Smooth muscle cell (in vitro differentiated cells): ENCODE measurements around the gene BCAS1. TPM values are rescaled to one million over a fixed set of nuclear protein-coding genes. Genes with fewer than 3 reads are reported as not detected.
A peak's percentile ranks its signal among the peaks of the same experiment; 100 is the strongest.

Source experiments
- DNase-seq: peaks from one replicate; lab custom pipeline; 2025; ENCODE audit not compliant: unreplicated experiment; lab: John Stamatoyannopoulos, UW
- H2AFZ ChIP-seq: fragments of 200-600 bp; sonication (generic); 2 replicates; pipeline ENCODE4 v1.6.0; 2016; ENCODE audit warnings: antibody characterized with exemption, low read depth, mild to moderate bottlenecking
- H3F3A ChIP-seq: fragments of 200-600 bp; sonication (generic); 2 replicates; pipeline ENCODE4 v1.6.0; 2017; ENCODE audit warnings: antibody characterized with exemption, low read depth
- H3K27ac ChIP-seq: fragments of 200-600 bp; sonication (generic); 2 replicates; pipeline ENCODE4 v1.5.1; 2016; ENCODE audit warnings: low read depth, mild to moderate bottlenecking
- H3K27me3 ChIP-seq: fragments of 200-600 bp; sonication (generic); 2 replicates; pipeline ENCODE4 v1.6.1; 2016; ENCODE audit warnings: low read depth, mild to moderate bottlenecking
- H3K36me3 ChIP-seq: fragments of 200-600 bp; sonication (generic); 2 replicates; pipeline ENCODE4 v1.5.1; 2016; ENCODE audit warnings: low read depth
- H3K4me1 ChIP-seq: fragments of 200-600 bp; sonication (generic); 2 replicates; pipeline ENCODE4 v1.5.1; 2016; ENCODE audit warnings: low read depth
- H3K4me2 ChIP-seq: fragments of 200-600 bp; sonication (generic); 2 replicates; pipeline ENCODE4 v1.6.0; 2016; ENCODE audit warnings: mild to moderate bottlenecking
- H3K4me3 ChIP-seq: fragments of 200-600 bp; sonication (generic); 2 replicates; pipeline ENCODE4 v1.5.1; 2016; ENCODE audit warnings: mild to moderate bottlenecking
- H3K79me2 ChIP-seq: fragments of 200-600 bp; sonication (generic); 2 replicates; pipeline ENCODE4 v1.6.0; 2016; ENCODE audit warnings: low read depth, mild to moderate bottlenecking
- H3K9ac ChIP-seq: fragments of 200-600 bp; sonication (generic); 2 replicates; pipeline ENCODE4 v1.6.0; 2016; ENCODE audit warnings: low read depth
- H3K9me3 ChIP-seq: fragments of 200-600 bp; sonication (generic); replicated peaks from 2 replicates; pipeline ENCODE4 v1.5.1; 2016; ENCODE audit warnings: low read depth
- H4K20me1 ChIP-seq: fragments of 200-600 bp; sonication (generic); 2 replicates; pipeline ENCODE4 v1.6.0; 2016; ENCODE audit warnings: low read depth
- WGBS: methylation state at CpG from one replicate; pipeline ENCODE4 v1.1.7; 2016; ENCODE audit warnings: low lambda C conversion rate; 5-methylcytosine and 5-hydroxymethylcytosine counted together
- polyA plus RNA-seq: library from polyadenylated mRNA; unstranded; fragments of >200 nt; fragmentation: Nextera tagmentation; extraction: Ambion mirVana; gene quantifications from 2 replicates; pipeline ENCODE4 v1.2.1, GENCODE V29; 2016
- total RNA-seq: library from RNA; depleted of rRNA; stranded (reverse); fragments of >200 nt; gene quantifications from 2 replicates; pipeline ENCODE4 v1.2.3, GENCODE V29; 2014
- TF ChIP-seq, protein P1 (sequence below): fragments of 200-600 bp; sonication (generic); IDR thresholded peaks from 2 replicates; pipeline ENCODE4 v1.5.1; 2017; ENCODE audit warnings: borderline replicate concordance, mild to moderate bottlenecking, antibody characterized with exemption; ENCODE audit not compliant: insufficient read depth, poor library complexity, severe bottlenecking

The BCAS1 gene
- total and polyA plus RNA-seq, 2 experiments from 2014 or later: 0.09 to 0.15 TPM

DNA sequence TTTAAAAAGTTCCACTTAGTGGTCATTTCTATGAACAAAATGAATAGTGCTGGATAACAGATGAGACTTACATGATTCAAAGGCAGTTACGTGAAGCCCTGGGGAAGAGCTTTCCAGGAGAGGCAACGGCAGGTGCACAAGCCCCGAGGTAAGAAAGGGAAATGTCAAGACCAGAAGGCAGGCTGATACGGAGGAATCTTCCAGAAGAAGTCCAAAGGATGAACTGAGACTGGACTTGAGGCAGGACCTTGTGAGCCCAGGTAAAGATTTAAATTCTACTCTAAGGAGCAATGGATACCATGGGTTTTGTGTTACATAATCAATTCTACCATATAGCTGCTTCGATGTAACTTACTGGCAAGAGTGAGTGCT lies 164.6 kb downstream of the BCAS1 start:
- DNase-seq: no peak
- Histone ChIP-seq H3K79me2 (no peaks in the 10 kb centered on the region), H3K4me1 (peaks cover 12% of the 10 kb centered on the region), H4K20me1 (no peaks in the 10 kb centered on the region), H3K36me3 (no peaks in the 10 kb centered on the region), H3K4me3 (no peak overlapping the region), H3K27me3 (no peaks in the 10 kb centered on the region), H3K4me2 (no peak overlapping the region), H3F3A (peaks cover 11% of the 10 kb centered on the region), H3K27ac (peak overlapping the region; percentile 90), H2AFZ (no peak overlapping the region), H3K9me3 (no peaks in the 10 kb centered on the region), H3K9ac (peak overlapping the region; percentile 72)
- WGBS: 96% methylated on average over 5 of the region's 5 CpGs
- TF ChIP-seq, protein P1, sequence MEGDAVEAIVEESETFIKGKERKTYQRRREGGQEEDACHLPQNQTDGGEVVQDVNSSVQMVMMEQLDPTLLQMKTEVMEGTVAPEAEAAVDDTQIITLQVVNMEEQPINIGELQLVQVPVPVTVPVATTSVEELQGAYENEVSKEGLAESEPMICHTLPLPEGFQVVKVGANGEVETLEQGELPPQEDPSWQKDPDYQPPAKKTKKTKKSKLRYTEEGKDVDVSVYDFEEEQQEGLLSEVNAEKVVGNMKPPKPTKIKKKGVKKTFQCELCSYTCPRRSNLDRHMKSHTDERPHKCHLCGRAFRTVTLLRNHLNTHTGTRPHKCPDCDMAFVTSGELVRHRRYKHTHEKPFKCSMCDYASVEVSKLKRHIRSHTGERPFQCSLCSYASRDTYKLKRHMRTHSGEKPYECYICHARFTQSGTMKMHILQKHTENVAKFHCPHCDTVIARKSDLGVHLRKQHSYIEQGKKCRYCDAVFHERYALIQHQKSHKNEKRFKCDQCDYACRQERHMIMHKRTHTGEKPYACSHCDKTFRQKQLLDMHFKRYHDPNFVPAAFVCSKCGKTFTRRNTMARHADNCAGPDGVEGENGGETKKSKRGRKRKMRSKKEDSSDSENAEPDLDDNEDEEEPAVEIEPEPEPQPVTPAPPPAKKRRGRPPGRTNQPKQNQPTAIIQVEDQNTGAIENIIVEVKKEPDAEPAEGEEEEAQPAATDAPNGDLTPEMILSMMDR: no peak

DNA sequence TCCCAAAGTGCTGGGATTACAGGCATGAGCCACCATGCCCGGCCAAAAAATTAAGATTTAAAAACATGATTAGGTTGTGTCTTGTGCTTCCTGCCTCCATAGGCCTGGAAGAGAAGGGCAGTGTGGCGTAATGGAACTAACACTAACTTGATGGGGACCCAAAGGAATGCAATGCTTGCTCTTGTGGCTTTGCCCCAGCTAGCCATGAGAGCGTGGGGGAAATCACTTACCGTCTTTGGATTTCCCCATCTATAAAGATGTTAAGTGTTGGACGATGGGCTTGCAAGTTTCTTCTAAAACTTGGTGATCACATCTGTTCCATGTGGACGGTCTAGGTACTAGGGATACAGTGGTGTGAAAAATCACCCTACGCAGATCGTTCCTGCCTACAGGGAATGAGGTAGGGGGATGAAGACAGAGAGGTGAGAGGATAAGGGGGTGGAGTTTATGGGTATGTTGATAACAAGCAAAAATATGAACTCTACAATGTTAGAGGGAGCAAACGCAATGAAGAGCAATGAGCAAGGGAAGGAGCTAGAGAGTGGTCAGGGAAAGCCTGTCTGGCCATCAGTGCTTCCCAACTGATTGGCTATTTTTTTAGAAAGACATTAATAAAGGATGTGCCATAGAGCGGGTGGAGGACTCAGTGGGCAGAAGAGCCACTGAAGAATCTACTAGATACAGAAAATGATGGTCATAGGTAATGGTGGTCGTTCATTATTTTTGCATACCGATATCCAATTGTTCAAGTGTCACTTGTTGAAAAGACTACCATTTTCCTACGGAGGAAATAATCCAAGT lies 165.2 kb downstream of the BCAS1 start:
- peaks cover 15% of the 10 kb centered on the region for H3F3A ChIP-seq
- H3K4me2 ChIP-seq: no peak overlapping the region
- no peak overlapping the region for H2AFZ ChIP-seq
- peaks cover 17% of the 10 kb centered on the region for H3K4me1 ChIP-seq
- no peaks in the 10 kb centered on the region for H3K27me3 ChIP-seq
- 95% methylated on average over 13 of the region's 13 CpGs for whole genome bisulfite sequencing
- no peaks in the 10 kb centered on the region for H3K79me2 ChIP-seq
- DNase-seq: no peak
- no peaks in the 10 kb centered on the region for H3K9me3 ChIP-seq
- no peaks in the 10 kb centered on the region for H3K36me3 ChIP-seq
- no peak overlapping the region for H3K27ac ChIP-seq
- H4K20me1 ChIP-seq: no peaks in the 10 kb centered on the region
- TF ChIP-seq, protein P1: no peak
- no peak overlapping the region for H3K4me3 ChIP-seq
- no peak overlapping the region for H3K9ac ChIP-seq

- Histone ChIP-seq H3K27ac (no peak overlapping the region), H3K9ac (no peak overlapping the region), H3K36me3 (no peaks in the 10 kb centered on the region), H3K4me2 (no peak overlapping the region), H3K9me3 (no peaks in the 10 kb centered on the region), H3K27me3 (no peaks in the 10 kb centered on the region), H2AFZ (no peak overlapping the region), H3K79me2 (no peaks in the 10 kb centered on the region), H3K4me3 (no peak overlapping the region), H4K20me1 (no peaks in the 10 kb centered on the region), H3K4me1 (peaks cover 26% of the 10 kb centered on the region), H3F3A (peaks cover 24% of the 10 kb centered on the region)
- DNase-seq: no peak
- 96% methylated on average over 3 of the region's 3 CpGs for WGBS
- TF ChIP-seq, protein P1: no peak
Observed at GRCh38 chr20:53904261-53904660, 166.1 kb downstream of the BCAS1 start.

DNA sequence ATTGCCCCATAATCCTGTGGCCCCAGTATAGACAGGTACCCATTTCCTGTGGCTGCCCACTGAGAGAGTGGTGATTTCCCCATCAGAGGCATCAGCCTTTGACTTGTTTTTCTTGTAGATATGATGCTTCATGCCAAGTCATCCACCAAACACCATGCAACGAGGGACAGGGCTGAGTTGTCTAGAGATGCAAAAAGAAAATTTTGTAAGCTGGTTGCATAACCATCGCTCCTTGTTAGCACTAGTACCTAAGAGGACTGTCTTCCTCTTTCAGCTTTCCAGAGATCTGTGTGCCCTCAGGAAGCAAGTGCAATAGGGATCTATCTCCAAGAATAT lies 166.8 kb downstream of the BCAS1 start:
- no peaks in the 10 kb centered on the region for H3K79me2 ChIP-seq
- no peaks in the 10 kb centered on the region for H3K9me3 ChIP-seq
- TF ChIP-seq, protein P1: no peak
- no peak overlapping the region for H3K4me2 ChIP-seq
- 89% methylated on average over 2 of the region's 2 CpGs for WGBS
- peaks cover 29% of the 10 kb centered on the region for H3F3A ChIP-seq
- H3K27ac ChIP-seq: no peak overlapping the region
- no peaks in the 10 kb centered on the region for H3K27me3 ChIP-seq
- H2AFZ ChIP-seq: no peak overlapping the region
- H3K4me1 ChIP-seq: peaks cover 33% of the 10 kb centered on the region
- H3K4me3 ChIP-seq: no peak overlapping the region
- H3K9ac ChIP-seq: no peak overlapping the region
- no peak for DNase-seq
- no peaks in the 10 kb centered on the region for H4K20me1 ChIP-seq
- H3K36me3 ChIP-seq: no peaks in the 10 kb centered on the region
